ENCODE measurements around the gene ACTR10. TPM values are rescaled to one million over a fixed set of nuclear protein-coding genes. Genes with fewer than 3 reads are reported as not detected.

ACTR10 gene
- total RNA-seq, 1 donor from 2014 or later: 42.2 TPM

- Histone ChIP-seq H3K27me3 (no peaks in the 10 kb centered on the region), H3K36me3 (no peaks in the 10 kb centered on the region), H3K27ac (no peak overlapping the region), H3K4me3 (no peak overlapping the region), H3K9me3 (no peaks in the 10 kb centered on the region), H3K4me1 (no peaks in the 10 kb centered on the region)
- intact Hi-C loops (cut with DNase I): no loop called here
- DNase-seq (ENCODE audit: extremely low spot score in 2 of 2): no peak
- TF ChIP-seq POLR2A (IDR thresholded peaks at IDR 0.05): no peak
- peak in 1 of 2 donors; percentile 48 for TF ChIP-seq POLR2AphosphoS5 (IDR thresholded peaks at IDR 0.05; ENCODE audit: insufficient read depth in 1 of 2, low read depth in 1 of 2)
Measured at GRCh38 chr14:58171090-58171489, 28.9 kb upstream of the ACTR10 start.

GRCh38 chr14:58177125-58177524, 22.8 kb upstream of the ACTR10 start:
- H3K4me3 ChIP-seq: no peak overlapping the region
- H3K27ac ChIP-seq: no peak overlapping the region
- intact Hi-C loops (cut with DNase I): no loop called here
- no peaks in the 10 kb centered on the region for H3K27me3 ChIP-seq
- no peaks in the 10 kb centered on the region for H3K9me3 ChIP-seq
- H3K4me1 ChIP-seq: no peaks in the 10 kb centered on the region
- H3K36me3 ChIP-seq: no peaks in the 10 kb centered on the region
- no peak for DNase-seq (ENCODE audit: extremely low spot score in 2 of 2)
- TF ChIP-seq POLR2A (IDR thresholded peaks at IDR 0.05): no peak

DNA sequence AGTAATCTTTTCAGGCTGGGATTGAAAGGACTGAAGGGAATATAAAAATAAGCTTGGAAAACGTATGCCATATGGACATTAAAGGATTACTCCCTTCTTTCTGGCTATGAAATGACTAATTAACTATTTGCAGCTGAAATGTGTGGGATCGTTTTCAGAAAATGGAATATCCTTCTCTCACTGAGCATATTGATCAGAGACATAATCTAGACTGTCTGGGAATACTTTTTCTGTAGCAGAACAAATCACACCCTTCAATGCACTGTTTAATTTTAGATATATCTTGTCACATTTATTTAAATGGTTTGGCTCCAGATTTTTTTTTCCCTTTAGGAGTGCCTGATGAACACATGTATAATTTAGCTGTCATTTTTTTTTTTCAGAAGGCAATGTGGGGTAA, 10.8 kb upstream of the ACTR10 start:
- H3K27ac ChIP-seq: no peak overlapping the region
- intact Hi-C loops (cut with DNase I): no loop called here
- H3K9me3 ChIP-seq: no peaks in the 10 kb centered on the region
- no peaks in the 10 kb centered on the region for H3K4me1 ChIP-seq
- no peaks in the 10 kb centered on the region for H3K27me3 ChIP-seq
- no peak overlapping the region for H3K4me3 ChIP-seq
- DNase-seq (ENCODE audit: extremely low spot score in 2 of 2): no peak
- TF ChIP-seq, protein P1, sequence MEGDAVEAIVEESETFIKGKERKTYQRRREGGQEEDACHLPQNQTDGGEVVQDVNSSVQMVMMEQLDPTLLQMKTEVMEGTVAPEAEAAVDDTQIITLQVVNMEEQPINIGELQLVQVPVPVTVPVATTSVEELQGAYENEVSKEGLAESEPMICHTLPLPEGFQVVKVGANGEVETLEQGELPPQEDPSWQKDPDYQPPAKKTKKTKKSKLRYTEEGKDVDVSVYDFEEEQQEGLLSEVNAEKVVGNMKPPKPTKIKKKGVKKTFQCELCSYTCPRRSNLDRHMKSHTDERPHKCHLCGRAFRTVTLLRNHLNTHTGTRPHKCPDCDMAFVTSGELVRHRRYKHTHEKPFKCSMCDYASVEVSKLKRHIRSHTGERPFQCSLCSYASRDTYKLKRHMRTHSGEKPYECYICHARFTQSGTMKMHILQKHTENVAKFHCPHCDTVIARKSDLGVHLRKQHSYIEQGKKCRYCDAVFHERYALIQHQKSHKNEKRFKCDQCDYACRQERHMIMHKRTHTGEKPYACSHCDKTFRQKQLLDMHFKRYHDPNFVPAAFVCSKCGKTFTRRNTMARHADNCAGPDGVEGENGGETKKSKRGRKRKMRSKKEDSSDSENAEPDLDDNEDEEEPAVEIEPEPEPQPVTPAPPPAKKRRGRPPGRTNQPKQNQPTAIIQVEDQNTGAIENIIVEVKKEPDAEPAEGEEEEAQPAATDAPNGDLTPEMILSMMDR (IDR thresholded peaks at IDR 0.05): no peak
- TF ChIP-seq POLR2AphosphoS5 (IDR thresholded peaks at IDR 0.05; ENCODE audit: insufficient read depth in 1 of 2, low read depth in 1 of 2): no peak
- TF ChIP-seq POLR2A (IDR thresholded peaks at IDR 0.05): no peak
- no peaks in the 10 kb centered on the region for H3K36me3 ChIP-seq

DNA sequence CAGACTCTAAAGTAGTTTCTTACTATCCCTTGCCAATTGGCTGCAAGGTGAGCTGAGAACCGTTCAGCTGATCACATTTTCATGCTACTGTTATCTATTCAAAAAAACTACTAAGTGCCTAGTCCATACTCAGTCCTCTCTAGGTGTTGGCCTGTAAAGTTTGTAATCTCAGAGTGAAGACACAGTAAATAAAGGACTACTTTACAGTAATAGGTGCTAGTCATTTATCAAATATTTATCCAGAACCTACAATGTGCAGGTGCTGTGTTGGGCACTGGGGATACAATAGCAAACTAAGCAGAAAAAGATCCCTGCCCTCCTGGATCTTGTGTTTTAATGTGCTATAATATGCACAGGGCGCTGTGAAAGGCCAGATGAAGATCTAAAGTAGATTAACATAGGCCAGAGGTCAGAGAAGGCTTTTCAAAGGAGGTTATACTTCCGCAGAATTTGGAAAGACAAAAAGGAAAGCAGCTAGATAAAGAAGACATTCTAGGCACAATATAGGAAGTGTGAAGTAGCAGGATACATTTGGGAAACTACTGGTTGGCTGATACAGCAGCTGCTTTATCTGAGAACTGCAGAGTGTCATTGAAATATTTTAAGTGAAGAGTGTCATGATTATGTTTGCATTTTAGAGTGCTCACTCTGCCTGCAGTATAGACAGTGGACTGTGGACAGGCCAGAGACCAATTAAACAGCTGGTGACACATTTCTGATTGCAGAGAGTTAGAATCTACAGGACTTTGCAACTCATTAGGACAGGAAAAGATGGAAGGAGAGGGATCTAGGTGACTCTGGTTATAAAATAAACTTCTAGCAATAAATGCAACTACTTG, 8.0 kb upstream of the ACTR10 start:
- intact Hi-C loops (cut with DNase I): no loop called here
- TF ChIP-seq POLR2A (IDR thresholded peaks at IDR 0.05): no peak
- TF ChIP-seq, protein P1 (IDR thresholded peaks at IDR 0.05): no peak
- no peak for TF ChIP-seq POLR2AphosphoS5 (IDR thresholded peaks at IDR 0.05; ENCODE audit: insufficient read depth in 1 of 2, low read depth in 1 of 2)

DNA sequence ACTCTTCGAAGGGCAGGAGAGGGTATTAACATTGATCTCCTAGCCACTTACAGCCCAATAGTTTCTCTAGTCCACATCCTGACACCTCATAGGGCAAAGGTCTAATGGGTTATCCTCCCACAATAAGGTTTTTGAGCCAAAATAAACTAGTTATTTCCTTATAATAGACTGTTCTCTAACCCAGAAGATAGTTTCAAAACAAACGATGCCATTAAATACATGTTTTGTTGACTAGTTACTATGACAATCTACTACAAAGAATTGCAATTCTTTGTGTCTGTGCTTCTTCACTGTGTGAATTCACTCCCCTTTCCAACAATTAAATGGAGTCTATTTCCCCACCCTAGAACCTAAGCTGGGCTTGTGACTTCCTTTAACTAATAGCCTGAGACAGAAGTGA, 6.4 kb upstream of the ACTR10 start:
- TF ChIP-seq POLR2AphosphoS5 (IDR thresholded peaks at IDR 0.05; ENCODE audit: insufficient read depth in 1 of 2, low read depth in 1 of 2) (no peak), POLR2A (IDR thresholded peaks at IDR 0.05) (no peak)
- TF ChIP-seq, protein P1 (IDR thresholded peaks at IDR 0.05): no peak
- intact Hi-C loops (cut with DNase I): no loop called here
- no peak for DNase-seq (ENCODE audit: extremely low spot score in 2 of 2)
- H3K4me3 ChIP-seq: no peak overlapping the region
- no peaks in the 10 kb centered on the region for H3K9me3 ChIP-seq
- H3K4me1 ChIP-seq: no peaks in the 10 kb centered on the region
- no peaks in the 10 kb centered on the region for H3K27me3 ChIP-seq
- no peak overlapping the region for H3K27ac ChIP-seq
- no peaks in the 10 kb centered on the region for H3K36me3 ChIP-seq

More for the DNA sequence above, 8.0 kb upstream of the ACTR10 start:
- Histone ChIP-seq H3K36me3 (no peaks in the 10 kb centered on the region), H3K4me3 (no peak overlapping the region), H3K4me1 (no peaks in the 10 kb centered on the region), H3K9me3 (no peaks in the 10 kb centered on the region), H3K27ac (no peak overlapping the region), H3K27me3 (no peaks in the 10 kb centered on the region)
- no peak for DNase-seq (ENCODE audit: extremely low spot score in 2 of 2)

- intact Hi-C loops (cut with DNase I): no loop called here
- Histone ChIP-seq H3K9me3 (no peaks in the 10 kb centered on the region), H3K27me3 (no peaks in the 10 kb centered on the region), H3K27ac (no peak overlapping the region), H3K4me3 (no peak overlapping the region), H3K4me1 (peaks cover 12% of the 10 kb centered on the region), H3K36me3 (no peaks in the 10 kb centered on the region)
- no peak for DNase-seq (ENCODE audit: extremely low spot score in 2 of 2)
- TF ChIP-seq, protein P1 (IDR thresholded peaks at IDR 0.05): no peak
- no peak for TF ChIP-seq POLR2A (IDR thresholded peaks at IDR 0.05)
- TF ChIP-seq POLR2AphosphoS5 (IDR thresholded peaks at IDR 0.05; ENCODE audit: insufficient read depth in 1 of 2, low read depth in 1 of 2): no peak
Measured at GRCh38 chr14:58196198-58196597, 3.8 kb upstream of the ACTR10 start.

Measured in vagina (tissue), 2 donors.